Measurements from ENCODE around the gene ZP4. TPM values are rescaled to one million over a fixed set of nuclear protein-coding genes. Genes with fewer than 3 reads are reported as not detected.
"Not testable (repeated sequence)": the region's sequence is repeated elsewhere in the genome, so short reads cannot be mapped to it uniquely, and the experiment has no call there.

The ZP4 gene
- total RNA-seq, 1 donor from 2014 or later, result not detected

- Mint-ChIP-seq H3K36me3 (ENCODE audit: unreplicated experiment) (no peaks in the 10 kb centered on the region), H3K4me3 (ENCODE audit: unreplicated experiment) (no peak overlapping the region), H3K27ac (ENCODE audit: unreplicated experiment) (no peak overlapping the region), H3K9me3 (ENCODE audit: unreplicated experiment) (peaks cover 5% of the 10 kb centered on the region), H3K4me1 (ENCODE audit: unreplicated experiment) (no peaks in the 10 kb centered on the region), H3K27me3 (ENCODE audit: unreplicated experiment) (no peaks in the 10 kb centered on the region)
- TF ChIP-seq CTCF (IDR thresholded peaks at IDR 0.05), result peak; percentile 53
- DNase-seq (ENCODE audit: extremely low spot score, unreplicated experiment), result no peak
Measured at GRCh38 chr1:237851210-237851845, 39.4 kb downstream of the ZP4 start.

DNA sequence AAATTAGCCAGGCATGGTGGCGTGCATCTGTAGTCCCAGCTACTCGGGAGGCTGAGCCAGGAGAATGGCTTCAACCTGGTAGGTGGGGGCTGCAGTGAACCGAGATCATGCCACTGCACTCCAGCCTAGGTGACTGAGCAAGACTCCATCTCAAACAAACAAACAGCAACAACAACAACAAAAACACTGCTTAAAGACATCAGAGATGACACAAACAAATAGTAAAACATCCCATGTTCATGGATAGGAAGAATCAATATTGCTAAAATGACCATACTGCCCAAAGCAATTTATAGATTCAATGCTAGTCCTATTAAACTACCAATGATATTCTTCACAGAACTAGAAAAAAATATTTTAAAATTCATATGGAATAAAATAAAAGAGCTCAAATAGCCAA lies 47.2 kb downstream of the ZP4 start:
- not testable (repeated sequence) for H3K9me3 Mint-ChIP-seq (ENCODE audit: unreplicated experiment); DNase-seq (ENCODE audit: extremely low spot score, unreplicated experiment); H3K27ac Mint-ChIP-seq (ENCODE audit: unreplicated experiment); H3K4me1 Mint-ChIP-seq (ENCODE audit: unreplicated experiment); H3K36me3 Mint-ChIP-seq (ENCODE audit: unreplicated experiment); H3K27me3 Mint-ChIP-seq (ENCODE audit: unreplicated experiment); H3K4me3 Mint-ChIP-seq (ENCODE audit: unreplicated experiment)

DNA sequence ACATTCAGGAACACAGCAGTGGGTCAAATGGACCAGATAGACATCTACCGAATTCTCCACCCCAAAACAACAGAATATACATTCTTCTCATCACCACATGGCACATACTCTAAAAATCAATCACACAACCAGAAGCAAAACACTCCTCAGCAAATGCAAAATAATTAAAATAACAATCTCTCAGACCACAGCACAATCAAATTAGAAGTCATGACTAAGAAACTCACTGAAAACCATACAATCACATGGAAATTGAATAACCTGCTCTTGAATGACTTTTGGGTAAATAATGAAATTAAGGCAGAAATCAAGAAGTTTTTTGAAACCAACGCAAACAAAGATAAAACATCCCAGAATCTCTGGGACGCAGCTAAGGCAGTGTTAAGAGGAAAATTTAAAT lies 49.2 kb downstream of the ZP4 start:
- no peaks in the 10 kb centered on the region for H3K4me1 Mint-ChIP-seq (ENCODE audit: unreplicated experiment)
- DNase-seq (ENCODE audit: extremely low spot score, unreplicated experiment), result no peak
- no peak for TF ChIP-seq CTCF (IDR thresholded peaks at IDR 0.05)
- peaks cover 4% of the 10 kb centered on the region for H3K9me3 Mint-ChIP-seq (ENCODE audit: unreplicated experiment)
- H3K27ac Mint-ChIP-seq (ENCODE audit: unreplicated experiment), result no peak overlapping the region
- no peaks in the 10 kb centered on the region for H3K27me3 Mint-ChIP-seq (ENCODE audit: unreplicated experiment)
- H3K4me3 Mint-ChIP-seq (ENCODE audit: unreplicated experiment), result no peak overlapping the region
- no peaks in the 10 kb centered on the region for H3K36me3 Mint-ChIP-seq (ENCODE audit: unreplicated experiment)

GRCh38 chr1:237838904-237839534 lies 51.7 kb downstream of the ZP4 start:
- Mint-ChIP-seq H3K27ac (ENCODE audit: unreplicated experiment) (no peak overlapping the region), H3K4me3 (ENCODE audit: unreplicated experiment) (no peak overlapping the region), H3K9me3 (ENCODE audit: unreplicated experiment) (peaks cover 4% of the 10 kb centered on the region), H3K36me3 (ENCODE audit: unreplicated experiment) (no peaks in the 10 kb centered on the region), H3K27me3 (ENCODE audit: unreplicated experiment) (no peaks in the 10 kb centered on the region), H3K4me1 (ENCODE audit: unreplicated experiment) (no peaks in the 10 kb centered on the region)
- no peak for TF ChIP-seq CTCF (IDR thresholded peaks at IDR 0.05)
- DNase-seq (ENCODE audit: extremely low spot score, unreplicated experiment), result no peak

DNA sequence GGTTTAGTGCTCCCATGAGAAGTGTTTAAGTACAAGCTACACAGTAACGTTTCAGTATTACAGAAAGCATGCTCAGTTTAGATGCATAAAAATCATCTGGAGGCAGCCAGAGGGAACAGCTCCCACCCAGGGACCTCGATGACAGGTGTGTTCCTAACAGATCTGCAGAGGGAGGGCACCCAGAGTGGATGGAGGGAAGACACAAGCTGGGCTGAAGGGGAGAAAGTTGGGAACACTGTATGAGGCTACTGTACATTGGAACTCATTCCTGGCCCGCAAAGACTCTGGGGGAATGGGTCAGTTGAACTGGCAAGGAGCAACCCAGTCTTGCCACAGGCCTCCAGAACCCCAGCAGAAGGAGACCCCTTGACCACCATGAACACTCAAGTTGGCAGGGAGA lies 52.4 kb downstream of the ZP4 start:
- no peak overlapping the region for H3K27ac Mint-ChIP-seq (ENCODE audit: unreplicated experiment)
- peaks cover 4% of the 10 kb centered on the region for H3K9me3 Mint-ChIP-seq (ENCODE audit: unreplicated experiment)

More for the DNA sequence above, 52.4 kb downstream of the ZP4 start:
- no peak for TF ChIP-seq CTCF (IDR thresholded peaks at IDR 0.05)
- Mint-ChIP-seq H3K27me3 (ENCODE audit: unreplicated experiment) (no peaks in the 10 kb centered on the region), H3K36me3 (ENCODE audit: unreplicated experiment) (no peaks in the 10 kb centered on the region), H3K4me3 (ENCODE audit: unreplicated experiment) (no peak overlapping the region), H3K4me1 (ENCODE audit: unreplicated experiment) (no peaks in the 10 kb centered on the region)
- DNase-seq (ENCODE audit: extremely low spot score, unreplicated experiment), result no peak

All from osteocyte (in vitro differentiated cells).